Panc1 (cell line): ENCODE measurements around the gene RASSF8. TPM values are rescaled to one million over a fixed set of nuclear protein-coding genes. Genes with fewer than 3 reads are reported as not detected.
A peak's percentile ranks its signal among the peaks of the same experiment; 100 is the strongest.

Source experiments
- ATAC-seq: fragments of 200-7000 bp; cut with Tn5 transposase; 2 replicates; pipeline ENCODE4 v1.9.1; 2020; ENCODE audit warnings: mild to moderate bottlenecking, moderate library complexity
- BruUV-seq: library from RNA; stranded (reverse); fragments of 400-500 nt; replicated peaks from 2 replicates; lab custom pipeline; 2021; lab: Mats Ljungman, UMichigan
- CTCF ChIA-PET: fragments of 300-600 bp; sonication (Branson Sonifier 250); formaldehyde crosslinking; loops from one replicate; lab custom pipeline; 2022; ENCODE audit warnings: antibody characterized with exemption; lab: Charles Lee
- POLR2A ChIA-PET: fragments of 300-600 bp; sonication (Branson Sonifier 250); formaldehyde crosslinking; loops from one replicate; lab custom pipeline; 2022; ENCODE audit warnings: antibody characterized with exemption; lab: Charles Lee
- DNase-seq: peaks from one replicate; pipeline ENCODE4 v3.0.0-alpha.2; 2010; ENCODE audit warnings: low read depth, low spot score
- H3K27ac ChIP-seq: 2 replicates; pipeline ENCODE4 v1.5.1; 2011; ENCODE audit warnings: mild to moderate bottlenecking, low read length, inconsistent platforms
- H3K27me3 ChIP-seq: fragments of 200-500 bp; sonication (Bioruptor generic); 2 replicates; pipeline ENCODE4 v1.6.0; 2014; ENCODE audit warnings: low read length, inconsistent platforms; ENCODE audit not compliant: control insufficient read depth, insufficient read depth
- H3K36me3 ChIP-seq: fragments of 200-500 bp; sonication (Bioruptor generic); 2 replicates; pipeline ENCODE4 v1.5.1; 2014; ENCODE audit warnings: inconsistent platforms, mild to moderate bottlenecking, low read length, moderate library complexity; ENCODE audit not compliant: control insufficient read depth, insufficient read depth
- H3K4me1 ChIP-seq: 2 replicates; pipeline ENCODE4 v1.5.1; 2011; ENCODE audit warnings: inconsistent platforms, mild to moderate bottlenecking, low read length, moderate library complexity; ENCODE audit not compliant: control insufficient read depth, insufficient read depth
- H3K4me3 ChIP-seq, 2 experiments: 2 replicates each; pipeline ENCODE4 v1.5.1; 2011 to 2012; ENCODE audit warnings: low read depth in 2 of 2, low read length in 2 of 2, mild to moderate bottlenecking in 2 of 2, inconsistent platforms in 1 of 2, moderate library complexity in 1 of 2
- H3K9me3 ChIP-seq: fragments of 200-500 bp; sonication (Bioruptor generic); 2 replicates; pipeline ENCODE4 v1.5.1; 2014; ENCODE audit warnings: low read depth, mild to moderate bottlenecking, inconsistent platforms, low read length, moderate library complexity; ENCODE audit not compliant: control insufficient read depth, insufficient read depth
- CTCF ChIP-seq: fragments of 450-650 bp; IDR thresholded peaks from 2 replicates; pipeline ENCODE4 v1.5.1; 2017; ENCODE audit warnings: mild to moderate bottlenecking
- POLR2AphosphoS5 ChIP-seq: IDR thresholded peaks from 2 replicates; pipeline ENCODE4 v1.6.1; 2012; ENCODE audit warnings: mild to moderate bottlenecking, low read depth, low read length, moderate library complexity
- REST ChIP-seq, 2 experiments: IDR thresholded peaks; 2 replicates each; pipeline ENCODE4 v1.6.1; 2011 to 2012; ENCODE audit warnings: low read depth in 2 of 2, control low read depth in 1 of 2, low read length in 1 of 2, mild to moderate bottlenecking in 1 of 2, moderate library complexity in 1 of 2; ENCODE audit not compliant: insufficient read depth in 1 of 2
- SIN3A ChIP-seq: IDR thresholded peaks from 2 replicates; pipeline ENCODE4 v1.6.1; 2012; ENCODE audit warnings: low read depth, mild to moderate bottlenecking, low read length, moderate library complexity, borderline replicate concordance; ENCODE audit not compliant: insufficient read depth
- TCF7L2 ChIP-seq: IDR thresholded peaks from 2 replicates; pipeline ENCODE4 v1.6.1; 2011; ENCODE audit warnings: mild to moderate bottlenecking, low read depth, low read length, inconsistent platforms
- in situ Hi-C: cut with HindIII; loops from 2 replicates; pipeline ENCODE4 v1.10.0; 2016; ENCODE audit warnings: low sequenced_read_pairs, low pct_unique_long_range_greater_than_20kb
- intact Hi-C: fragments of 100-400 bp; cut with micrococcal nuclease; formaldehyde crosslinking; loops from one replicate; pipeline ENCODE4 v1.10.0; 2022; ENCODE audit not compliant: unreplicated experiment
- total RNA-seq: library from RNA; stranded (reverse); gene quantifications from one replicate; pipeline ENCODE4 v1.2.1, GENCODE V29; 2021; ENCODE audit not compliant: unreplicated experiment

RASSF8 gene
- total RNA-seq, 1 experiment from 2014 or later = 103 TPM

DNA sequence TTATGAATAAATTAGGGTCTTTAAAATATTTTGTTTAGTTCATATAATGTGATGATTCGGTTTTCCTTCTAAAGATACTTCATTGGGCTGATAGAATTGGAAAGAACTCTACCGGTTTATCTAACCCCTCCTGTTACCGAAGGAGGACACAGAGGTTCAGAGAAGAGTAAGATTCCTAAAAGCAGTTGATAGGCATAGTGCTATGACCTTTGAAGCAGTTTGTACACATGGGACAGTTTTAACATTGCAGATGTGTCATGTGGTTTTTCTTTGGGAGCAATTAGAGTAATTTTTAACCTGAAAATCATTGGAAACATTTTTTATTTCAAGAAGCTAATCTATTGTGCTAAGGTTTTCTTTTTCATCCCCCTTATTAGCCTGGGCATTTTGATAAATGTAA lies 103.5 kb downstream of the RASSF8 start:
- DNase-seq = no peak
- intact Hi-C loops (no loop called here), in situ Hi-C loops (no loop called here)
- Histone ChIP-seq H3K36me3 (no peaks in the 10 kb centered on the region), H3K27ac (peak overlapping the region; percentile 65), H3K4me3 (no peak overlapping the region), H3K4me1 (peaks cover 16% of the 10 kb centered on the region), H3K27me3 (no peaks in the 10 kb centered on the region), H3K9me3 (no peaks in the 10 kb centered on the region)
- no TSS peak for BruUV-seq
- TF ChIP-seq CTCF = no peak
- TF ChIP-seq REST (IDR thresholded peaks at IDR 0.05; ENCODE audit: insufficient read depth in 1 of 2, low read depth in 2 of 2, low read length in 1 of 2) = no peak
- no peak for TF ChIP-seq POLR2AphosphoS5
- no peak for TF ChIP-seq TCF7L2
- no peak for TF ChIP-seq SIN3A
- ATAC-seq = no peak
- CTCF ChIA-PET = interaction anchor here (0.6 kb wide), 1 partner anchor 383 kb away, joined by 3 read pairs; no protein-coding TSS in a partner anchor
- POLR2A ChIA-PET = interaction anchor here (0.6 to 1.0 kb wide), 2 partner anchors 48 to 477 kb away, joined by 3 read pairs; no protein-coding TSS in a partner anchor

DNA sequence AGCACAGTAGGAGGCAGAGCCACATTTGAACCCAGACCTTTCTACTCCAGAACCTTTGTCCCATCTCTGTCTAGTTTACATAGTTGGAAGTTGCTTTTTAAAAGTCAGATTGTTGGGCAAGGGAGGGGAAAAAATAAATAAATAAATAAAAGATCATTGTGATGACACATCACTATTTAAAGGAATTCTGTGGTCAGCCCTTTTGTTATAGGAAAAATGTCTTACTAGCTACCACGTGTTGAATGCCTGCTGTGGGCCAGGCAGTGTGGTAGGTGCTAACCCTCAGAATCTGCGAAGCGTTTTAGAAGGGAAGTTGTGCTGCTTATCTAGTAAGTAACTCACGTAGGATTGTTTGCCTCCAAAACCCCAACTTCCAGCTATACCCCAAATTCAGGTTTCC lies 104.1 kb downstream of the RASSF8 start:
- Histone ChIP-seq H3K27ac (peak overlapping the region; percentile 65), H3K4me1 (peaks cover 16% of the 10 kb centered on the region), H3K27me3 (no peaks in the 10 kb centered on the region), H3K9me3 (no peaks in the 10 kb centered on the region), H3K4me3 (no peak overlapping the region), H3K36me3 (no peaks in the 10 kb centered on the region)
- ATAC-seq (peak; percentile 66; the same call in 1 of the 2 replicates), DNase-seq (no peak)
- POLR2A ChIA-PET = interaction anchor here (1.0 kb wide), 1 partner anchor 49 kb away, joined by 3 read pairs; no protein-coding TSS in a partner anchor
- in situ Hi-C loops = no loop called here
- TF ChIP-seq TCF7L2 = no peak
- no peak for TF ChIP-seq SIN3A
- no peak for TF ChIP-seq POLR2AphosphoS5
- TF ChIP-seq CTCF = no peak
- TF ChIP-seq REST (IDR thresholded peaks at IDR 0.05; ENCODE audit: insufficient read depth in 1 of 2, low read depth in 2 of 2, low read length in 1 of 2) = no peak
- intact Hi-C loops = no loop called here
- no TSS peak for BruUV-seq
- CTCF ChIA-PET = interaction anchor here (0.6 to 0.7 kb wide), 2 partner anchors 9 to 383 kb away, joined by 3 read pairs; no protein-coding TSS in a partner anchor
